Stimulated activated CD4-positive, alpha-beta T cell treated with anti-CD3 and anti-CD28 coated beads, Interleukin-1b, Interleukin-23, amount 100 ng/mL, for 48 hours (primary cell): ENCODE measurements around the gene HECTD1.
"Not testable (repeated sequence)": the region's sequence is repeated elsewhere in the genome, so short reads cannot be mapped to it uniquely, and the experiment has no call there.

ENCODE experiments used
- DNase-seq: peaks from one replicate; pipeline ENCODE4 v3.0.0-alpha.2; 2020

HECTD1 gene

GRCh38 chr14:31085027-31085426 is 122.6 kb downstream of the HECTD1 start:
- no peak for DNase-seq

GRCh38 chr14:31084385-31084784 is 123.2 kb downstream of the HECTD1 start:
- no peak for DNase-seq

GRCh38 chr14:31083781-31084180 is 123.8 kb downstream of the HECTD1 start:
- DNase-seq, result no peak

DNA sequence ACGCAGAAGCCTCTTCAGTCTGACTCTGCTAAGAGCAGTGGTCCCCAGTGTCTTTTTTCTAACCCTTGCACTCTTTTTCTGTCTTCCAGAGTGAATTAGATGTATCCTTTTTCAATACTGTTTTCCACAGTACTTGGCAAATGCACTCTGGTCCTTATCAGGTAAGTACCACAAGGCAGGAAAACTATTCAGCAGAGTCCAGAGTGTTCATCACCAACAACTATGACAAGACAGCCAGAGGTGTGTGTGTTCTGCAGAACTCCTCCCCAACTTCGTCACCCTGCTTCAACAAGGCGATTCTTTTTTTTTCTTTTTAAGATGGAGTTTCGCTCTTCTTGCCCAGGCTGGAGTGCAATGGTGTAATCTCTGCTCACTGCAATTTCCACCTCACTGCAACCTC is 127.1 kb downstream of the HECTD1 start:
- no peak for DNase-seq

DNA sequence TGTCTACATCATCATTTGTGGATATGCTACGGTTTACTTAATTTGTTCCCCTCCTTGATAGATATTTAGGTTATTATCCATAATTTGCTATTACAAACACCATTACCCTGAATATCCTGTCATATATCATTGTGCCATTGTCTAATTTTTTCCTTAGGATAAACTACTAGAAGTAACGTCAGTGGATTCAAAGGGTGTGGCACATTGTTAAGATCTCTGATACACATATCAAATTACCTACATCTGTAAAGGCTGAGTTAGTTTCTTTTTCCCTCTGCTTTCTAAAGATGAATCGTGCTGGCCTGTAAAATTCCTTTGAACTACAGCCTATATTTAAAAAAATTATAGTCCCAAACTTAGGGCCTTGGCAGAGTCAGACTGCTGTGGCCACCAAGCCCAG is 127.5 kb downstream of the HECTD1 start:
- no peak for DNase-seq

DNA sequence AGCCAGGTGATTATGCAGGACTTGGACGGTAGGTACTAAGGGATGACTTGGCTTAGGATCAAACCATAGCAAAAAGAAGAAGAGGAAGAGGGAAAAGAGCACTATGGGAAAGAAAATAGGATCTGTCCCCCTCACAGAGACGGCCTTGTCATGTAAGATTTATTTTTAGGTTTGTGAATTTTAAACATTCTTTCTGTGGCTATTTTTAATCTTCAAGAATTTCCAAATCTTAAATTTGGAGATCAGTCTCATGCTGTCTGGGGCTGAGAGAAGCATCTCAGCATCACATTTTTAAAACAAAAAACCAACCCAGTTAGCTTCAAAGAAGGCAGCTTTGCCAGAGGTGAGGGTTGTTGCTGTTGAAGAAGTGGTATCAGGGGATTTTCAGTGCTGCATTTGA is 128.8 kb downstream of the HECTD1 start:
- no peak for DNase-seq

- no peak for DNase-seq
Measured at GRCh38 chr14:31075144-31075543, 132.4 kb downstream of the HECTD1 start.

DNA sequence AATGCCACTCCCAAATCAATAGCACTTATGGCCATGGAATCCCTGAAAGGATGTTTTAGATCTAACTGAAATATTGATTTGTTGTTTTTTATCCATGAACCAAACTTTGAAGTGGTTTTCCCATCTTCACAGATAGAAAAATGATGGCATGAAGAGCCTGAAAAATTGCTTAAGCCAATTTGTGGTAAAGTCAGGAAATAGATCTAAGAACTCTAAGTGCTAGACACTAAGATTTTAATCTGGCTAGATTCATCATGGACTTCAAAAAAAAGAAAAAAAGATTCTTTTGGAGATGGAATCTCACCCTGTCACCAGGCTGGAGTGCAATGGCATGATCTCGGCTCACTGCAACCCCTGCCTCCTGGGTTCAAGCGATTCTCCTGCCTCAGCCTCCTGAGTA is 136.4 kb downstream of the HECTD1 start:
- no peak for DNase-seq

DNA sequence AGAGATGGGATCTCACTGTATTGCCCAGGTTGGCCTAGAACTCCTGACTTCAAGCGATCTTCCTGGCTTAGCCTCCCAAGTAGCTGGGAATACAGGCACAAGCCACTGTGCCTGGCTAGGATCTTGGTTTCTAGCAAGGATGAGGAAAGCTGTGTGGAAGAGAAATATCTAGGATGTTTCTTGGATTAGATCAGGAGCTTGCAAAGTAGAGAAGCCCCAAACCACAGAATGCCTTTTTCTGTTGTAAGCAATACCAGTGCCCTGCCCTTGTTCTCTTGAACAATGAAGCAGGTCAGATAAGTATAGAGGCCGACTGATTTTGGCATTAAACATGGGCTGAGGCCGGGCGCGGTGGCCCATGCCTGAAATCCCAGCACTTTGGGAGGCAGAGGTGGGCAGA is 137.2 kb downstream of the HECTD1 start:
- no peak for DNase-seq

DNA sequence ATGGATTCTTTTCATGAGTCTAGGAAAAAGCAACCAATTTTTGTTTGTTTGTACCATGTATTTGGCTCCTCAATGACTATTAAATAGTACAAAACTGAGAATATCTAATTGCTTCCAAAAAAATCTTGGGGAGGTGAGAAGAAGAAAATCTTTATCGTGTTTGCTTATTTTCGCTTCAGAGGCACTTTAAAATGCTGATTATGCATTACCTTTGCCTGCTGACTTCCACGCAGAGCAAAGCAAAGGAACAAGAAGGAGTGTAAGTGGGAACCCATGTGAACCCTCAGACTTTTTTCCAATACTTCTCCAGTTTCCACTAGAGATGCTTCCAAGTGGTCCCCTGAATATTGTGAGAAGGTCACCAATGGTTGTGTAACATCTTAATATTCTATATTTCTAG is 138.2 kb downstream of the HECTD1 start:
- DNase-seq, result no peak

DNA sequence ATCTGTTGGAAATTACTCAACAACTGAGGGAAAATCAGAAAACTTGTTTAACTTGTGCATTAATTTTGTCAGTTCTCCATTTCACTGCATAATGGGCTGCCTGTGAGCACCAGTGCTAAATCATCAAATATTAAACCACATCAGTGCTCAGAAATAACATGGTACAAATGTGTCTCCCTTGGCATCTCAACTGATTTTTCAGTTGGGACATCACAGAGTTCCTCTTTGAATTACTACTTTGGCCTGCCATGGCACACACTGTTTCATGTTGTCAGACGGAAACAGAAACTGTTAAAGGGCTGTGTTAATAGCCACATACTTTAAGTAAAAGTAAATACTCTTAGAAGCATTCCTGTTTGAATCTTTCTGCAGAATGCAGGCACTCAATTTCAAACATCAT is 139.4 kb downstream of the HECTD1 start:
- DNase-seq, result no peak

- DNase-seq, result not testable (repeated sequence)
Measured at GRCh38 chr14:31062908-31063307, 144.7 kb downstream of the HECTD1 start.

DNA sequence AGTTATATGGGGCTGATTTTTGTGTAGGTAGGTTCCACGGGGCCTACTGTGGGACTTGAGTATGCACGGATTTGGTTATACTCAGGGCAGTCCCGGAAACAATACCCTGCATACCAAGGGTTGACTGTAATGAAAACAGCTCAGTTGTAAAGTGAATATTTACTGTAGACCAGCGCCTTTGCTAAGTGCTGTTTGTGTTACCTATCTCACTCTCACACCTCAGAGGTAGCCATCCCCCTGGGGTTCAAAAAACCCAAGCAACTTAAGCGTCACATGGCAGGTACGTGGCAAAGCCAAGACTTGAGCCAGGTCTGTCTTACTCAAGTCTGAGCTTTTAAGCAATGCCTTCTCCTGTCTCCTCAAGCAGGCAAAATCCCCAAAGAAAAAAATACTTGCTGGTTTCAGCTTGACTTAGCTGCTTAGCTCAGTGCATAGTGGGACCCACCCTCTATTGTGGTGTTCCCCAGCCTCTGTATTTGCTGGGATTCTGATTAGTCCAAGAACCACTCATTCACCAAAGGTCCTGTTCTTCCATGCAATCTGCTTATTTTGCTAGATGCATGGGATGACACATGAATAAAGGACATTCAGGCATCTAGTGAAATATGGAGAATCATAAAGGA is 147.2 kb downstream of the HECTD1 start:
- no peak for DNase-seq

DNA sequence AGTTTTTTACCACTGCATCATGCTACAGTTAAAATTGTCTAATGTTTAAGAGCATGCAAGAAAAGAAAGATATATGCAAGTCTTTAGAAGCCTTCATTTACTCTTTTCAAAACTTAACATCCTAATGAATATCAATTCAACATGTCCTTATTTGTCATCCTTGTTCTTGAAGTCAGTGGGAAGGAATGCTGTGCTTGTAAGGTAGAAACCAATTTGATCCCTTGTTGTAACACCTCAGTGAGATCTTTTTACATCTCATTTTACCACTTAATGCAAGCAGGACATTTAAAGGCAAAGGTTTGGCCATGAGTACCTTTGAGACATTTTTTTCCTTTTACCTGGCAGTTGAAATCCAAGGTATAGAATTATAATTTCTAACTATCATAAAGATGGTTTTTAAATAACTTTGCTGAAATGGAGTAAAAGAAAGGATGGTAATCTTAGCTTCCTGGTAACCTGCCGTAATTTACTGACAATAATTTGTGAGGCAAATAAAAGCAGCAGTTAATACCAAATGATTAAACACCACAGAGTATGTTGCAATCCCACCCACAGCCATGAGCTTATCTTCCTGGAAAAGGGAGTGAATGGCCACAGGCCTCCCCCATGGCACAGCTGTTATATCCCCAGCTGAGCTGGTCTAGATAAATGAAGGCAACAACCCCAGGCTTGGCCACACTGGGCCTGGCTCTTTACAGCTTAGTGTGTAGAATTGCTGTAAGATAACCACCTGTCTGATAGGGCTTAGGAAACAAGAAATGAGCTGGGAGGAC is 148.3 kb downstream of the HECTD1 start:
- DNase-seq, result no peak

DNA sequence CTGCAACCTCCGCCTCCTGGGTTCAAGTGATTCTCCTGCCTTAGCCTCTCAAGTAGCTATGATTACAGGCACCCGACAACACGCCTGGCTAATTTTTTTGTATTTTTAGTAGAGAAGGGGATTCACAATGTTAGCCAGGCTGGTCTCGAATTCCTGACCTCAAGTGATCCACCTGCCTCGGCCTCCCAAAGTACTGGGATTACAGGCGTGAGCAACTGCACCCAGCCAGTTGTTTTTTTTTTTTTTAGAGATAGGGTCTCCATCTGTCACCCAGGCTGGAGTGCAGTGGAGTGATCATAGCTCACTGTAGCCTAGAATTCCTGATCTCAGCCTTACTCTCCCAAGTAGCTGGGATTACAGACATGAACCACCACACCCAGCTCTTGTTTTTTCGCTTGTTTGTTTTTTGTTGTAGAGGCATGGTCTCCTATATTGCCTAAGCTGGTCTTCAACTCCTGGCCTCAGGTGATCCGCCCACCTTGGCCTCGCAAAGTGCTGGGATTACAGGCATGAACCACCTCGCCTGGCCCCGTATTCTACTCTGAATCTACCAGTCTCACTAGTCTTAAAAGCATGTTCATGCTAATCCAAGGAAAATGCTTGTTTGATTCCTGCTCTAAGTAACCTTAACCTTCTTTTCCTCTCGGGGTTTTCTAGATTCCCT is 149.8 kb downstream of the HECTD1 start:
- no peak for DNase-seq

DNA sequence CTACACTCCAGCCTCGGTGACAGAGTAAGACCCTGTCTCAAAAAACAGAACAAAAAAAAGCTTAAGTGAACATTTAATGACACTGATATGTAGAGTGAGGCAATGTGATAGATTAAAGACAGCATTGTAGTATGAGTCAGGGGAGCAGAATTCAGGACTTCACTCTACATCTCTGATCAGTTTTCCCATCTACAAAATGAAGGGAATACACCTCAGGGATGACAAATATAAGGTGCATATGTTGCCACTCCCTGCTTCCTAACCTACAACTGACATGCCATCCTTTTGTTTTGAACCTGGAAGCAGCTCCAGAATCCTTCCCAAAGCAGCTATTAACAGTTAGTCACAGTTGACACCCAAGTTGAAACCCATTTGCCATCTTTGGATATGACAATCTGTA is 150.6 kb downstream of the HECTD1 start:
- no peak for DNase-seq

- DNase-seq, result not testable (repeated sequence)
Measured at GRCh38 chr14:31052905-31053586, 154.5 kb downstream of the HECTD1 start.

GRCh38 chr14:31051511-31051910 is 156.1 kb downstream of the HECTD1 start:
- no peak for DNase-seq

- DNase-seq, result no peak
Measured at GRCh38 chr14:31051023-31051422, 156.6 kb downstream of the HECTD1 start.
